ENCODE data around the gene CFAP90. TPM values are rescaled to one million over a fixed set of nuclear protein-coding genes. Genes with fewer than 3 reads are reported as not detected.

CFAP90 gene
- total RNA-seq, 2 experiments from 2014 or later: not detected

- intact Hi-C loops (cut with micrococcal nuclease): no loop called here
- ATAC-seq: no peak
- no peak overlapping the region for H3K4me3 Mint-ChIP-seq
- ChIA-PET CTCF (no interaction called here), POLR2A (no interaction called here)
- peaks cover 32% of the 10 kb centered on the region for H3K27me3 Mint-ChIP-seq
- H3K36me3 Mint-ChIP-seq (ENCODE audit: low read depth): no peaks in the 10 kb centered on the region
- H3K27ac Mint-ChIP-seq: no peak overlapping the region
- TF ChIP-seq CTCF (IDR thresholded peaks at IDR 0.05): no peak
- no peak for DNase-seq
- H3K9me3 Mint-ChIP-seq: no peaks in the 10 kb centered on the region
- no peaks in the 10 kb centered on the region for H3K4me1 Mint-ChIP-seq (ENCODE audit: low read depth)
These were observed 66.1 kb downstream of the CFAP90 start for GRCh38 chr5:7784683-7785380.

GRCh38 chr5:7781899-7782298 lies 69.0 kb downstream of the CFAP90 start:
- ChIA-PET POLR2A (no interaction called here), CTCF (no interaction called here)
- Mint-ChIP-seq H3K4me3 (no peak overlapping the region), H3K36me3 (ENCODE audit: low read depth) (no peaks in the 10 kb centered on the region), H3K27ac (no peak overlapping the region), H3K9me3 (no peaks in the 10 kb centered on the region), H3K4me1 (ENCODE audit: low read depth) (peaks cover 10% of the 10 kb centered on the region), H3K27me3 (peaks cover 44% of the 10 kb centered on the region)
- DNase-seq (no peak), ATAC-seq (no peak)
- intact Hi-C loops (cut with micrococcal nuclease): no loop called here
- no peak for TF ChIP-seq CTCF (IDR thresholded peaks at IDR 0.05)

Other genes with a start within 250 kb of the CFAP90 start
- gene FASTKD3, start 17.9 kb upstream of the CFAP90 start, total RNA-seq: 10 to 100 TPM; 10.6 to 10.7 TPM
- 10 to 100 TPM; 54.3 to 57.8 TPM for gene MTRR, start 18.0 kb upstream of the CFAP90 start, total RNA-seq

All from activated CD8-positive, alpha-beta T cell treated with anti-CD3 and anti-CD28 coated beads for 36 hours (primary cell).